DOHH2 (cell line): ENCODE data around the gene SLC19A1.

Experiments used
- H3F3A ChIP-seq: fragments of 200-600 bp; sonication (generic), shearing (Covaris generic); 2 replicates; pipeline ENCODE4 v1.6.0; 2016; ENCODE audit warnings: antibody characterized with exemption, mild to moderate bottlenecking; ENCODE audit not compliant: control insufficient read depth, insufficient read depth
- H3K27ac ChIP-seq: fragments of 200-600 bp; sonication (generic); 2 replicates; pipeline ENCODE4 v1.5.1; 2014; ENCODE audit warnings: low read depth, mild to moderate bottlenecking, low read length, moderate library complexity
- H3K27me3 ChIP-seq: fragments of 200-600 bp; sonication (generic); 2 replicates; pipeline ENCODE4 v1.6.1; 2014; ENCODE audit warnings: mild to moderate bottlenecking, low read length, mixed read lengths; ENCODE audit not compliant: control insufficient read depth
- H3K36me3 ChIP-seq: fragments of 200-600 bp; sonication (generic); 2 replicates; pipeline ENCODE4 v1.6.1; 2014; ENCODE audit warnings: mild to moderate bottlenecking, low read length, moderate library complexity, mixed read lengths; ENCODE audit not compliant: control insufficient read depth
- H3K4me1 ChIP-seq: fragments of 200-600 bp; sonication (generic); 2 replicates; pipeline ENCODE4 v1.6.1; 2014; ENCODE audit warnings: mild to moderate bottlenecking, low read length, mixed read lengths; ENCODE audit not compliant: control insufficient read depth
- H3K4me2 ChIP-seq: fragments of 200-600 bp; sonication (generic); 2 replicates; pipeline ENCODE4 v1.6.0; 2014; ENCODE audit warnings: mild to moderate bottlenecking, low read length, moderate library complexity
- H3K4me3 ChIP-seq: fragments of 200-600 bp; sonication (generic); 2 replicates; pipeline ENCODE4 v1.5.1; 2014; ENCODE audit warnings: mild to moderate bottlenecking, low read length, mixed read lengths
- H3K79me2 ChIP-seq: fragments of 200-600 bp; sonication (generic); 2 replicates; pipeline ENCODE4 v1.6.1; 2014; ENCODE audit warnings: mild to moderate bottlenecking, low read length, mixed read lengths; ENCODE audit not compliant: control insufficient read depth
- H3K9me2 ChIP-seq: fragments of 200-600 bp; sonication (generic); replicated peaks from 2 replicates; pipeline ENCODE4 v1.6.1; 2014; ENCODE audit warnings: mild to moderate bottlenecking, low read length, mixed read lengths; ENCODE audit not compliant: control insufficient read depth
- H3K9me3 ChIP-seq: fragments of 200-600 bp; sonication (generic); 2 replicates; pipeline ENCODE4 v1.6.1; 2014; ENCODE audit warnings: antibody characterized with exemption, low read length, mixed read lengths; ENCODE audit not compliant: control insufficient read depth, insufficient read depth
- H4K20me1 ChIP-seq: fragments of 200-600 bp; sonication (generic); 2 replicates; pipeline ENCODE4 v1.6.0; 2014; ENCODE audit warnings: low read depth, mild to moderate bottlenecking, antibody characterized with exemption, low read length, moderate library complexity; ENCODE audit not compliant: control insufficient read depth, insufficient read depth
- EZH2phosphoT487 ChIP-seq: fragments of 200-600 bp; sonication (generic); IDR thresholded peaks from 2 replicates; pipeline ENCODE4 v1.6.1; 2017; ENCODE audit warnings: borderline replicate concordance, mild to moderate bottlenecking, antibody characterized with exemption, low read length, moderate library complexity, mixed read lengths
- TF ChIP-seq, protein P1 (sequence below): fragments of 200-600 bp; sonication (generic); IDR thresholded peaks from one replicate; pipeline ENCODE4 v1.5.1; 2014; ENCODE audit warnings: antibody characterized with exemption, mild to moderate bottlenecking, low read depth, low read length; ENCODE audit not compliant: poor library complexity, severe bottlenecking

Gene SLC19A1

GRCh38 chr21:45460611-45461368 is 81.5 kb downstream of the SLC19A1 start:
- Histone ChIP-seq H3K27me3 (no peaks in the 10 kb centered on the region), H3K4me3 (no peak overlapping the region)

DNA sequence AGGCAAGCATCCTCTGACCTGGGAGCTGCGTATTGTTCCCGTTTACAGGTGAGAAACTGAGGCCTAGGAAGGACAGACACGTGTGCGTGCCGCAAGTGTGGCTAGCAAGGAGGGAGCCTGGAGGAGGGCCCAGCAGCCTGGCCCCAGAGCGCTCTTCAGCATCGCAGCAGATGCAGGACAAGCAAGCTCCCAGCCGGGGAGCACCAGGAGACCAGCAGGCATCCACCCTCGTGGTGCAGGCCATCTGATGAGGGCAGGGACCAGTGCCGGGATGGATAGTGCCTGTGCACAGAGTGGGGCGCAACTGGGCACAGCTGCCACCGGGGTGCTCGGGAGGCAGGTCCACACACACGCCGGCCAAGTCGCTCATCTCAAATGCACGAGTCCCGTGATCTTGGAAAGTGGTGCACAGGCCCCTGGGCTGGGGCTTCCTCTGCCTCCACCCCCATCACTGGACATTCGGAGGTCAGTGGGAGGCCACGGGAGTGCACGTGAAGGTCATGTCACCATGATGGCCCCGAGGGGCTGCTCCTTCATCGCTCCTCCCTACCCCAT is 82.2 kb downstream of the SLC19A1 start:
- Histone ChIP-seq H3K9me2 (no peaks in the 10 kb centered on the region), H3K4me2 (no peak overlapping the region), H3F3A (no peaks in the 10 kb centered on the region), H3K4me3 (no peak overlapping the region), H4K20me1 (no peaks in the 10 kb centered on the region), H3K9me3 (peaks cover 3% of the 10 kb centered on the region; the same call in 1 of the 2 replicates), H3K36me3 (no peaks in the 10 kb centered on the region), H3K79me2 (no peaks in the 10 kb centered on the region), H3K27ac (no peak overlapping the region), H3K4me1 (no peaks in the 10 kb centered on the region), H3K27me3 (no peaks in the 10 kb centered on the region)
- TF ChIP-seq EZH2phosphoT487: no peak
- TF ChIP-seq, protein P1, sequence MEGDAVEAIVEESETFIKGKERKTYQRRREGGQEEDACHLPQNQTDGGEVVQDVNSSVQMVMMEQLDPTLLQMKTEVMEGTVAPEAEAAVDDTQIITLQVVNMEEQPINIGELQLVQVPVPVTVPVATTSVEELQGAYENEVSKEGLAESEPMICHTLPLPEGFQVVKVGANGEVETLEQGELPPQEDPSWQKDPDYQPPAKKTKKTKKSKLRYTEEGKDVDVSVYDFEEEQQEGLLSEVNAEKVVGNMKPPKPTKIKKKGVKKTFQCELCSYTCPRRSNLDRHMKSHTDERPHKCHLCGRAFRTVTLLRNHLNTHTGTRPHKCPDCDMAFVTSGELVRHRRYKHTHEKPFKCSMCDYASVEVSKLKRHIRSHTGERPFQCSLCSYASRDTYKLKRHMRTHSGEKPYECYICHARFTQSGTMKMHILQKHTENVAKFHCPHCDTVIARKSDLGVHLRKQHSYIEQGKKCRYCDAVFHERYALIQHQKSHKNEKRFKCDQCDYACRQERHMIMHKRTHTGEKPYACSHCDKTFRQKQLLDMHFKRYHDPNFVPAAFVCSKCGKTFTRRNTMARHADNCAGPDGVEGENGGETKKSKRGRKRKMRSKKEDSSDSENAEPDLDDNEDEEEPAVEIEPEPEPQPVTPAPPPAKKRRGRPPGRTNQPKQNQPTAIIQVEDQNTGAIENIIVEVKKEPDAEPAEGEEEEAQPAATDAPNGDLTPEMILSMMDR: no peak

More at GRCh38 chr21:45460611-45461368, 81.5 kb downstream of the SLC19A1 start:
- Histone ChIP-seq H3K9me2 (no peaks in the 10 kb centered on the region), H3K4me1 (no peaks in the 10 kb centered on the region), H3K4me2 (no peak overlapping the region), H3K9me3 (peaks cover 2% of the 10 kb centered on the region; the same call in 1 of the 2 replicates), H3K36me3 (no peaks in the 10 kb centered on the region), H4K20me1 (no peaks in the 10 kb centered on the region), H3K79me2 (no peaks in the 10 kb centered on the region), H3F3A (no peaks in the 10 kb centered on the region), H3K27ac (no peak overlapping the region)
- no peak for TF ChIP-seq EZH2phosphoT487
- TF ChIP-seq, protein P1: no peak

- Histone ChIP-seq H3K79me2 (no peaks in the 10 kb centered on the region), H3K27me3 (no peaks in the 10 kb centered on the region), H3K4me1 (no peaks in the 10 kb centered on the region), H3K4me2 (no peak overlapping the region), H3K9me2 (no peaks in the 10 kb centered on the region), H3F3A (no peaks in the 10 kb centered on the region), H4K20me1 (no peaks in the 10 kb centered on the region), H3K9me3 (peaks cover 10% of the 10 kb centered on the region; the same call in 1 of the 2 replicates), H3K4me3 (no peak overlapping the region), H3K36me3 (no peaks in the 10 kb centered on the region), H3K27ac (no peak overlapping the region)
- TF ChIP-seq EZH2phosphoT487: no peak
- TF ChIP-seq, protein P1: no peak
Observed at GRCh38 chr21:45459171-45460010, 82.8 kb downstream of the SLC19A1 start.
